Measurements from ENCODE around the gene CYB5R2.

GRCh38 chr11:7665473-7666291 is 7.6 kb downstream of the CYB5R2 start:
- TF ChIP-seq CTCF (conservative IDR thresholded peaks at IDR 0.05; ENCODE audit: low read length) = peak; percentile 97
- TF ChIP-seq EZH2phosphoT487 (IDR thresholded peaks at IDR 0.05; ENCODE audit: borderline replicate concordance) = no peak

Measured in Loucy (cell line).